Parathyroid adenoma (tissue), 2 donors: ENCODE results near the gene ELN.

Experiments used
- H2AFZ ChIP-seq: fragments of 300-600 bp; sonication (generic); one replicate; pipeline ENCODE4 v1.7.0; 2017; ENCODE audit warnings: antibody characterized with exemption, mild to moderate bottlenecking
- H3K27ac ChIP-seq: fragments of 300-600 bp; sonication (generic); one replicate; pipeline ENCODE4 v1.7.0; 2017
- H3K27me3 ChIP-seq: fragments of 300-600 bp; sonication (generic); one replicate; pipeline ENCODE4 v1.7.0; 2017; ENCODE audit warnings: low read length; ENCODE audit not compliant: control insufficient read depth, insufficient read depth
- H3K36me3 ChIP-seq: fragments of 300-600 bp; sonication (generic); one replicate; pipeline ENCODE4 v1.7.0; 2017; ENCODE audit warnings: low read length; ENCODE audit not compliant: control insufficient read depth, insufficient read depth
- H3K4me1 ChIP-seq: fragments of 300-600 bp; sonication (generic); one replicate; pipeline ENCODE4 v1.7.0; 2017; ENCODE audit warnings: control low read depth
- H3K4me2 ChIP-seq: fragments of 300-600 bp; sonication (generic); one replicate; pipeline ENCODE4 v1.7.0; 2017; ENCODE audit warnings: low read length
- H3K4me3 ChIP-seq: fragments of 300-600 bp; sonication (generic); one replicate; pipeline ENCODE4 v1.7.0; 2017; ENCODE audit warnings: low read depth, low read length
- H3K79me2 ChIP-seq: fragments of 300-600 bp; sonication (generic); one replicate; pipeline ENCODE4 v1.7.0; 2017; ENCODE audit warnings: control low read depth
- H3K9ac ChIP-seq: fragments of 300-600 bp; sonication (generic); one replicate; pipeline ENCODE4 v1.7.0; 2017; ENCODE audit warnings: mild to moderate bottlenecking
- H3K9me3 ChIP-seq: fragments of 300-600 bp; sonication (generic); one replicate; pipeline ENCODE4 v1.7.0; 2017; ENCODE audit warnings: low read length; ENCODE audit not compliant: control insufficient read depth
- CTCF ChIP-seq: fragments of 300-600 bp; sonication (generic); IDR thresholded peaks from one replicate; pipeline ENCODE4 v1.7.0; 2017; ENCODE audit warnings: antibody characterized with exemption, mild to moderate bottlenecking
- donor health status: primary hyperparathyroidism.

The ELN gene

GRCh38 chr7:74057216-74057925, 29.4 kb downstream of the ELN start:
- Histone ChIP-seq H3K4me1 (peaks cover 2% of the 10 kb centered on the region), H3K79me2 (no peaks in the 10 kb centered on the region), H3K27ac (no peak overlapping the region), H3K4me2 (no peak overlapping the region), H2AFZ (no peak overlapping the region), H3K36me3 (no peaks in the 10 kb centered on the region), H3K9me3 (no peaks in the 10 kb centered on the region), H3K9ac (no peak overlapping the region), H3K27me3 (no peaks in the 10 kb centered on the region), H3K4me3 (no peak overlapping the region)
- TF ChIP-seq CTCF = no peak

GRCh38 chr7:74057987-74058386, 30.0 kb downstream of the ELN start:
- Histone ChIP-seq H3K36me3 (no peaks in the 10 kb centered on the region), H3K27ac (no peak overlapping the region), H3K4me2 (no peak overlapping the region), H3K27me3 (no peaks in the 10 kb centered on the region), H3K4me3 (no peak overlapping the region), H3K9ac (no peak overlapping the region), H2AFZ (no peak overlapping the region), H3K4me1 (peaks cover 2% of the 10 kb centered on the region), H3K9me3 (no peaks in the 10 kb centered on the region), H3K79me2 (no peaks in the 10 kb centered on the region)
- no peak for TF ChIP-seq CTCF

- Histone ChIP-seq H3K4me1 (peaks cover 2% of the 10 kb centered on the region), H2AFZ (no peak overlapping the region), H3K9ac (no peak overlapping the region), H3K27ac (no peak overlapping the region), H3K36me3 (no peaks in the 10 kb centered on the region), H3K79me2 (no peaks in the 10 kb centered on the region), H3K27me3 (no peaks in the 10 kb centered on the region), H3K4me2 (no peak overlapping the region), H3K9me3 (no peaks in the 10 kb centered on the region), H3K4me3 (no peak overlapping the region)
- TF ChIP-seq CTCF = no peak
Measured at GRCh38 chr7:74058486-74058885, 30.5 kb downstream of the ELN start.

- H3K9ac ChIP-seq = no peak overlapping the region
- TF ChIP-seq CTCF = no peak
- no peak overlapping the region for H3K4me2 ChIP-seq
- no peaks in the 10 kb centered on the region for H3K27me3 ChIP-seq
- no peak overlapping the region for H2AFZ ChIP-seq
- peaks cover 2% of the 10 kb centered on the region for H3K4me1 ChIP-seq
- no peak overlapping the region for H3K4me3 ChIP-seq
- no peaks in the 10 kb centered on the region for H3K9me3 ChIP-seq
- no peaks in the 10 kb centered on the region for H3K79me2 ChIP-seq
- H3K27ac ChIP-seq = no peak overlapping the region
- no peaks in the 10 kb centered on the region for H3K36me3 ChIP-seq
Measured at GRCh38 chr7:74059037-74059436, 31.1 kb downstream of the ELN start.
